CD8-positive, alpha-beta memory T cell (primary cell): ENCODE data around the gene PAQR4. TPM values are rescaled to one million over a fixed set of nuclear protein-coding genes. Genes with fewer than 3 reads are reported as not detected.

ENCODE experiments used
- CTCF ChIA-PET: fragments of 350-600 bp; sonication (Branson Sonifier 250); formaldehyde crosslinking; loops from one replicate; lab custom pipeline; 2021; ENCODE audit warnings: antibody characterized with exemption; lab: Charles Lee
- POLR2A ChIA-PET: fragments of 350-600 bp; sonication (Branson Sonifier 250); formaldehyde crosslinking; loops from one replicate; lab custom pipeline; 2021; ENCODE audit warnings: antibody characterized with exemption; lab: Charles Lee
- DNase-seq, 5 donors: peaks; one replicate each; pipeline versions ENCODE4 v3.0.0 to v3.0.0-alpha.2; 2020 to 2022; ENCODE audit warnings: mixed read lengths in 1 of 5
- H3K27ac ChIP-seq: one replicate; pipeline ENCODE4 v1.7.0; 2013; ENCODE audit warnings: low read depth, mild to moderate bottlenecking, low read length, moderate library complexity
- H3K27me3 ChIP-seq: 2 replicates; pipeline ENCODE4 v1.7.0; 2013; ENCODE audit warnings: low read length, mild to moderate bottlenecking; ENCODE audit not compliant: insufficient read depth, poor library complexity, severe bottlenecking
- H3K36me3 ChIP-seq: 2 replicates; pipeline ENCODE4 v1.7.0; 2013; ENCODE audit warnings: mild to moderate bottlenecking, low read length, moderate library complexity; ENCODE audit not compliant: insufficient read depth
- H3K4me1 ChIP-seq: 2 replicates; pipeline ENCODE4 v1.7.0; 2013; ENCODE audit warnings: mild to moderate bottlenecking, low read length, moderate library complexity; ENCODE audit not compliant: insufficient read depth
- H3K4me3 ChIP-seq: 2 replicates; pipeline ENCODE4 v1.7.0; 2013; ENCODE audit warnings: mild to moderate bottlenecking, low read length
- H3K9me3 ChIP-seq: 2 replicates; pipeline ENCODE4 v1.7.0; 2013; ENCODE audit warnings: mild to moderate bottlenecking, low read length
- H3K27ac Mint-ChIP-seq, 8 donors: one replicate each; pipeline ENCODE4 v1.8.0; 2020 to 2021; ENCODE audit warnings: mixed read lengths in 8 of 8, mild to moderate bottlenecking in 6 of 8, inconsistent platforms in 3 of 8, moderate library complexity in 3 of 8
- H3K27me3 Mint-ChIP-seq, 2 donors: one replicate each; pipeline ENCODE4 v1.8.0; 2020 to 2021; ENCODE audit warnings: mixed read lengths in 2 of 2, mild to moderate bottlenecking in 1 of 2, moderate library complexity in 1 of 2
- H3K36me3 Mint-ChIP-seq, 3 donors: one replicate each; pipeline ENCODE4 v1.8.0; 2020 to 2021; ENCODE audit warnings: mixed read lengths in 3 of 3, inconsistent platforms in 1 of 3, mild to moderate bottlenecking in 1 of 3
- H3K4me1 Mint-ChIP-seq, 3 donors: one replicate each; pipeline ENCODE4 v1.8.0; 2020 to 2021; ENCODE audit warnings: mixed read lengths in 3 of 3, inconsistent platforms in 1 of 3, mild to moderate bottlenecking in 1 of 3
- H3K4me3 Mint-ChIP-seq, 7 donors: one replicate each; pipeline ENCODE4 v1.8.0; 2020 to 2021; ENCODE audit warnings: mixed read lengths in 7 of 7, mild to moderate bottlenecking in 6 of 7, moderate library complexity in 4 of 7, inconsistent platforms in 2 of 7
- H3K9me3 Mint-ChIP-seq, 5 donors: one replicate each; pipeline ENCODE4 v1.8.0; 2020 to 2022; ENCODE audit warnings: mixed read lengths in 5 of 5, mild to moderate bottlenecking in 3 of 5, moderate library complexity in 2 of 5, inconsistent platforms in 1 of 5
- polyA plus RNA-seq: library from polyadenylated mRNA; unstranded; fragments of 300-500 nt; fragmentation: Illumina TruSeq; gene quantifications from one replicate; pipeline ENCODE4 v1.2.3, GENCODE V29; 2021
- total RNA-seq, 2 experiments: library from RNA; stranded (reverse); gene quantifications; one replicate each; pipeline ENCODE4 v1.2.3, GENCODE V29; 2021

PAQR4 gene
- total and polyA plus RNA-seq, 3 experiments from 2014 or later: 1.5 to 39.0 (median 38.7) TPM

DNA sequence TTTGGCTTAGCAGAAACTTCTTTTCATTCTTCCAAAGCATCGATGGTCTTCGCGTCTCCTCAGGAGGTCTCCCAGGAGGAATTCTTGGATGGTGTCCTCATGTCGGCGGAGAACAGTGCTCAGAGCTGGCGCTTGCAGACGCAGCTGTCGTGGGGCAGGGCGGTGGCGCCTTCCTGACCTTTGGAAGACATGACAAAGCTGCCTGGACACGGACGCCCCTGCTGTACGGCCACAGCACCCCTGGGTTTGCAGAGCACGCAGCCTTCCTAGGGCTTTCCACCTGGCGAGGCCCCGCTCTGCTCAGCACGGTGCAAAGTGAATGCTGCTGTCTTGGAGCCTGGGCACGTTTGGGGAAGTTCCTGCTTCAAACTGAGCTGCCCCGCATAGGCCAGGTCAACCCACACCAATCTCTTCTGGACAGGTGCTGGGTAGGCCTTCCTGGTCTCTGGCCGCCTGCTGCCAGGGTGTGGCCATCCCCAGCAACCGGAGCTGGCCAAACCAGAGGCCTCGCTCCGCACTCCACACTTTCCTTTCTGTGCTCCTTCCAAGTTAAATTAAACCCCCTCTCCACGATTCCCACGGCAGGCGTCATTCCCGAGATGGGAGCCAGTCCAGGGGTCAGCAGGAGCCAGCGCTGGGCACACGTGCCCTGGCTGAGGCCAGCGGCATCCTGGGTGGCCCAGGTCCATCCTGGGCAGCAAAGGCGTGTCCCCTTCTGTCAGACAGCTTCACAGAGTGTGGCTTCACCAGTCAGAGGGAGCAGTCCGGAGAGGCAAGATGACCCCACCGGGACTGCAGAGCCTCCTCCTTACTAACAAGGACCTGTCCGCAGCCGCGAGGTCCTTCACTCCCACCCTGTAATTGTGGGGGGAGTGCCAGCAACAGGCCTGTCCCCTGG, 20.1 kb upstream of the PAQR4 start:
- POLR2A ChIA-PET: no interaction called here

DNA sequence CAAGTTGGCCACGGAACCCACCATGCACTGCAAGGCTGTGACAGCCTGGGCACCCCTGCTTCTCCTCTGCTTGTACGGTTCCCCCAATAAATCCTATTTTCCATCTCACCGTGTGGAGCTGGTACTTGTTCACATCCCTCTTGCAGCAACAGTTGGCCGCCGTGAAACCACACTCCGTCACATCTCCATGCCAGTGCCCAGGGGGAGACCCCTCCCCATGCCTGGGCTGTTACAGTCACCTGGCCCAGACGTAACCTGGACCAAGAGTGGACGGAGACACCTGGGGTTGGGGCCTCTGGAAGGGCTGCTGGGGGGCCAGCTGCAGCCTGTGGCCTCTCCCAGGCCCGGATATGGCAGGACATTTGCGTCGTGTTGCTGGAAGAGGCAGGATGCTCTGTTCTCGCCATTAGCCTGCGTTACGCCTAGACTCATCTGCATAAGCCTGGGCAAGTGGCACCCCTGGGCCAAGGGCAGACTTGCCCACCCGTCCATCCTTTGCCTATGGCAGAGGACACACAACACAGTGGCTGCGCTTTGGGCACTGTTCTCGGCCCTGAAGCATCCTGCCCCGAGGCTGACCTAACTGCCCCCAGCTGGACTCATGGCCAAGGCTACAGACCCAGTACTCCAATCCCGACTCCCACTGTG, 19.3 kb upstream of the PAQR4 start:
- Mint-ChIP-seq H3K36me3 (peaks cover 0 to 18% (median 2%) of the 10 kb centered on the region in 3 donors), H3K4me3 (no peak overlapping the region), H3K27me3 (peaks cover 4% of the 10 kb centered on the region in 2 donors), H3K4me1 (no peaks in the 10 kb centered on the region), H3K27ac (no peak overlapping the region), H3K9me3 (no peaks in the 10 kb centered on the region)
- H3K36me3 ChIP-seq: no peaks in the 10 kb centered on the region
- ChIA-PET CTCF (no interaction called here), POLR2A (no interaction called here)
- DNase-seq: no peak
- no peak overlapping the region for H3K27ac ChIP-seq
- no peaks in the 10 kb centered on the region for H3K9me3 ChIP-seq
- H3K4me3 ChIP-seq: no peak overlapping the region
- H3K4me1 ChIP-seq: no peaks in the 10 kb centered on the region
- no peaks in the 10 kb centered on the region for H3K27me3 ChIP-seq

More for the DNA sequence above, 20.1 kb upstream of the PAQR4 start:
- no peaks in the 10 kb centered on the region for H3K9me3 Mint-ChIP-seq
- Histone ChIP-seq H3K4me1 (no peaks in the 10 kb centered on the region), H3K27ac (no peak overlapping the region), H3K36me3 (no peaks in the 10 kb centered on the region), H3K27me3 (no peaks in the 10 kb centered on the region), H3K4me3 (no peak overlapping the region), H3K9me3 (no peaks in the 10 kb centered on the region)
- H3K4me1 Mint-ChIP-seq: no peaks in the 10 kb centered on the region
- H3K36me3 Mint-ChIP-seq: peaks cover 0 to 18% (median 2%) of the 10 kb centered on the region in 3 donors
- no peak overlapping the region for H3K27ac Mint-ChIP-seq
- CTCF ChIA-PET: no interaction called here
- no peak overlapping the region for H3K4me3 Mint-ChIP-seq
- DNase-seq: no peak
- no peaks in the 10 kb centered on the region for H3K27me3 Mint-ChIP-seq

DNA sequence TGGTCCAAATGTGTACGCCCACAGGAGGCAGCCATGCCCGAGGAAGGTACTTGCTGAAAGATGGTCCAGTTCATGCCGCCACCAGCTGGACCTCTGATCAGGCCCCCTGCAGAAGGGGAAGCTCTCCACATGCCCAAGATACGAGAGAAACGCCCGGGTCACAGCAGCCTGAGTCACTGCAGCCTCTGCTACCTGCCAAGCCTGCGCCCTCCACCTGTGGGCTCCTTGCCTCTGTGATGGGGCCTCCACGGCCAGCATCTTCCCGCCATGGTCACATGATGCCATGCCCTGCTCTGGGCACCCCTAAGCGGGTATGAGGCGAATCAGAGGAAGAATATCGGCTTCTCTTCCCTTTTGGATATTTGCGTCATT, 18.8 kb upstream of the PAQR4 start:
- Mint-ChIP-seq H3K36me3 (peaks cover 0 to 18% (median 2%) of the 10 kb centered on the region in 3 donors), H3K27ac (no peak overlapping the region), H3K27me3 (peaks cover 4% of the 10 kb centered on the region in 2 donors), H3K4me3 (no peak overlapping the region), H3K9me3 (no peaks in the 10 kb centered on the region), H3K4me1 (no peaks in the 10 kb centered on the region)
- CTCF ChIA-PET: interaction anchor here (1.3 kb wide), 1 partner anchor 10 kb away, joined by 3 read pairs; no protein-coding TSS in a partner anchor
- no peak for DNase-seq
- Histone ChIP-seq H3K36me3 (no peaks in the 10 kb centered on the region), H3K4me3 (no peak overlapping the region), H3K9me3 (no peaks in the 10 kb centered on the region), H3K4me1 (no peaks in the 10 kb centered on the region), H3K27ac (no peak overlapping the region), H3K27me3 (no peaks in the 10 kb centered on the region)
- POLR2A ChIA-PET: no interaction called here

DNA sequence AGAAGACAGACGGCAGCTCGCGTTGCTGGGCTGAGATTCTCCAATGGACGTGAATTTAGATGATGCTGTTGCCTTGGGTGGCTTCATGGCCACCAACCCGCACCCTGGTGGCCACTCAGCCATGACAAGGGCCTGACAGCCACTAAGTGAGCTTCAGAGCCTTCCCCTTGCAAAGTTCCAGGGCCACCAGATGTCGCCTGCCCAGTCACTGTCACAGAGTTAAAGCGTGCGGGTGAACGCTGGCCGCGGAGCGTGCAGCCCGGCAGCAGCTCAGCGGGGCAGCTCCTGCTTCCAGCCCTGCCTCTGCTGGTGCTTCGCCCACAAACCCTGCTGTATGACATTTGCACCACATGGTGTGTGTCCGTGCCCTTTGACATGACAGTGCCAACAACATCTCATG, 18.4 kb upstream of the PAQR4 start:
- H3K9me3 ChIP-seq: no peaks in the 10 kb centered on the region
- Mint-ChIP-seq H3K27me3 (peaks cover 4% of the 10 kb centered on the region in 2 donors), H3K4me1 (no peaks in the 10 kb centered on the region), H3K36me3 (peaks cover 0 to 18% (median 2%) of the 10 kb centered on the region in 3 donors), H3K9me3 (no peaks in the 10 kb centered on the region), H3K27ac (no peak overlapping the region), H3K4me3 (no peak overlapping the region)
- no peak overlapping the region for H3K4me3 ChIP-seq
- no peaks in the 10 kb centered on the region for H3K4me1 ChIP-seq
- H3K27ac ChIP-seq: no peak overlapping the region
- no peaks in the 10 kb centered on the region for H3K27me3 ChIP-seq
- ChIA-PET CTCF (interaction anchor here (1.3 kb wide), 2 partner anchors 10 to 11 kb away, joined by 3 read pairs; no protein-coding TSS in a partner anchor), POLR2A (no interaction called here)
- no peaks in the 10 kb centered on the region for H3K36me3 ChIP-seq
- no peak for DNase-seq

DNA sequence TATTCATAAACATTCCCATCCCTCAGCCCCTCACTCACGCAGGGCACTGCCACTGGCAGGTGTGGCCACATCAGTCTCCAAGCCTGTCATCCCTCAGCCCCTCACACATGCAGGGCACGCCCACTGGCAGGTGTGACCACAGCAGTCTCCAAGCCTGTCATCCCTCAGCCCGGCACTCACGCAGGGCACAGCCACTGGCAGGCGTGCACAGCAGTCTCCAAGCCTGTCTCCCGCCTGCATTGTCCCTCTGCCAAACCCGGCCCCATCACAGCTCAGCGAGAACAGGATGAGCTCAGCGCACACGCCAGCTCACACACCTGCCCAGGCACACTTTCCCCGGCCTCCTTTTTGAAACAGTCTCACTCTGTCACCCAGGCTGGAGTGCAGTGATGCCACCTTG, 16.5 kb upstream of the PAQR4 start:
- CTCF ChIA-PET: interaction anchor here (1.4 kb wide), 2 partner anchors 9 to 11 kb away, joined by 3 to 5 read pairs; partner anchors contain the start of gene KREMEN2
- POLR2A ChIA-PET: no interaction called here
- DNase-seq: no peak

DNA sequence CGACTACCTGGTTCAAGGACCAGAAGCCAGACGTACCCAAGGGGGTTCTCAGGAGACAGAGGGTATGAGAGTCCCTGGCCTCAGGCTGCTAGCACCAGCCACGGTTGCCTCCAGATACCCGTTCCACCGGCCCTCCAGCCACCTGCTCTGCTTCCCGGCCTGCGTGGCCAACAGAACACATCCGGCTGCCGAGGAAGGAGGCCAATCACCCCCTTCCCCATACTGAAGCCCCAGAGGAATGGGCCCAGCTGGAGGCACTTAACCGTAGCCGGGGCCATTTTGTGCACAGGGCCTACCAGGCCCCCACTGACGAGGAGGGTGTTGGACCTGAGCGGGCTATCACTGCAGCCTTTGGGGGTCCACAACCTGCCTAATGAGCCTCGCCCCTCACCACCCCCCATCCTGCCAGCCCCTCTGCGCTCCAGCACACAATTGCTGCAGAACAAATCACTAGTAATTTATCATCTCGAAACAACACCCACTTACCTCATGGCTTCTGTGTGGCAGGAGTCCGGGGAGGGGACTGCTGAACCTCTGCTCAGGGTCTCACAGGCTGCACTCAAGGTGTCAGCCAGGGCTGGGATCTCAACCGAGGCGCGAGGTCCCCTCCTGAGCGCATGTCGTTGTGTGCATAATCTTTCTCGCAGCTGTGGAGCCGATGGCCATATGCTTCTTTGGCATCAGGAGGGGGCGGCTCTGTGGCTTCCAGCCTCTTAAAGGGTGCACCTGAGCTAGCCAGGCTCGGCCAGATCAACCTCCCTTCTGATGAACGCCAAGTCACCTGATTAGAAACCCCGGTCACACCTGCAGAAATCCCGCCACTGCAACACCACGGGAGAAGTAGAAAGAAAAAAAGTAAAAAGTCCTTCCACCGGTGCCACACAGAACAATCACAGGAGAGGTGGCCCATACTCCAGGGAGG, 15.2 kb upstream of the PAQR4 start:
- ChIA-PET POLR2A (no interaction called here), CTCF (interaction anchor here (1.4 kb wide), 1 partner anchor 35 kb away, joined by 3 read pairs; no protein-coding TSS in a partner anchor)
- no peaks in the 10 kb centered on the region for H3K36me3 ChIP-seq
- no peak overlapping the region for H3K27ac ChIP-seq
- H3K4me1 Mint-ChIP-seq: no peaks in the 10 kb centered on the region
- DNase-seq: no peak
- H3K27me3 Mint-ChIP-seq: peaks cover 10 to 14% of the 10 kb centered on the region in 2 donors
- no peaks in the 10 kb centered on the region for H3K9me3 Mint-ChIP-seq
- H3K27me3 ChIP-seq: no peaks in the 10 kb centered on the region
- H3K4me1 ChIP-seq: no peaks in the 10 kb centered on the region
- H3K36me3 Mint-ChIP-seq: peaks cover 0 to 6% (median 0%) of the 10 kb centered on the region in 3 donors
- no peak overlapping the region for H3K4me3 Mint-ChIP-seq
- no peaks in the 10 kb centered on the region for H3K9me3 ChIP-seq
- no peak overlapping the region for H3K4me3 ChIP-seq
- no peak overlapping the region for H3K27ac Mint-ChIP-seq

More for the DNA sequence above, 16.5 kb upstream of the PAQR4 start:
- no peaks in the 10 kb centered on the region for H3K4me1 ChIP-seq
- no peaks in the 10 kb centered on the region for H3K9me3 ChIP-seq
- no peaks in the 10 kb centered on the region for H3K36me3 ChIP-seq
- Mint-ChIP-seq H3K27ac (no peak overlapping the region), H3K27me3 (peaks cover 10 to 14% of the 10 kb centered on the region in 2 donors), H3K36me3 (peaks cover 0 to 11% (median 0%) of the 10 kb centered on the region in 3 donors), H3K9me3 (no peaks in the 10 kb centered on the region), H3K4me3 (no peak overlapping the region), H3K4me1 (no peaks in the 10 kb centered on the region)
- no peak overlapping the region for H3K27ac ChIP-seq
- H3K4me3 ChIP-seq: no peak overlapping the region
- no peaks in the 10 kb centered on the region for H3K27me3 ChIP-seq

DNA sequence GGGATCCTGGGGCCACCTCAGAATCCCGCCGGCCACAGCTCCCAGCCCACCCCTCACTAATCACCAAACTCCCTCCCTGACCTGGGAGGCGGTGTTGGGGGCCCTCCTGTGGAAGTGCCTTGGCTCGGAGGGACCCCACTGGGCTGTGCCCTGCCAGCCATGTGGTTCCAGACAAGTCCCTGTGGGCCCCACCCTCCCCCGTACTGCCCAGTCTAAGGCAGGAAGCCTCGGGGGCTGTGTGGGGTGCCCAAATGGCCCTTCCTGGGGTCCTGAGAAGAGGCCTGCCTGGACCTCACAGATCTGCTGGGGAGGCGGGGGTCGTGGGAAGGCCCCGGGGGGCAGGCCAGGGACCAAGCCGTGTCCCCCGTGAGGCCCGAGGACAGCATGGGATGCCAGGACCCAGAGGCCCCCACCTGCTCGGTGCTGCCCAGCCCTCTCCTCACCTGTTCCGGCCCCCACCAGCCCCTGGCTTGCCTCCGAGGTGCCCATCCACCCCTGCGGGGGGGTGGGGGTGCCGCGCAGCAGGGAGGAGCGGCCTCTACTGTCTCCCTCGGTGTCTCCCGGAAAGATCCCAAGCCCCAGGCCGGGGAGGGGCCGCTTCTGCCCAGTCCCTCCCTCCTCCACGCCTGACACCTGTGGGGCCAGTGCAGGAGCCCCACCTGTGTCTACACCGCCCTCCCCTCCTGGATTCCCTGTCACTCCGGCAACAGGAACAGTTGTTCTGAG, 14.3 kb upstream of the PAQR4 start:
- no peak for DNase-seq
- Histone ChIP-seq H3K36me3 (no peaks in the 10 kb centered on the region), H3K9me3 (no peaks in the 10 kb centered on the region), H3K27ac (no peak overlapping the region), H3K4me3 (no peak overlapping the region), H3K27me3 (no peaks in the 10 kb centered on the region), H3K4me1 (no peaks in the 10 kb centered on the region)
- Mint-ChIP-seq H3K27ac (no peak overlapping the region), H3K27me3 (peaks cover 10 to 14% of the 10 kb centered on the region in 2 donors), H3K9me3 (no peaks in the 10 kb centered on the region), H3K36me3 (no peaks in the 10 kb centered on the region), H3K4me1 (no peaks in the 10 kb centered on the region), H3K4me3 (no peak overlapping the region)
- ChIA-PET CTCF (interaction anchor here (1.4 kb wide), 1 partner anchor 36 kb away, joined by 3 read pairs; no protein-coding TSS in a partner anchor), POLR2A (no interaction called here)
